Stromal cell of bone marrow (primary cell): ENCODE results near the gene TIPIN.
"Not testable (repeated sequence)": the region's sequence is repeated elsewhere in the genome, so short reads cannot be mapped to it uniquely, and the experiment has no call there.

ENCODE experiments used
- DNase-seq: peaks from one replicate; pipeline ENCODE4 v3.0.0-alpha.2; 2012; ENCODE audit warnings: low read depth

Gene TIPIN

DNA sequence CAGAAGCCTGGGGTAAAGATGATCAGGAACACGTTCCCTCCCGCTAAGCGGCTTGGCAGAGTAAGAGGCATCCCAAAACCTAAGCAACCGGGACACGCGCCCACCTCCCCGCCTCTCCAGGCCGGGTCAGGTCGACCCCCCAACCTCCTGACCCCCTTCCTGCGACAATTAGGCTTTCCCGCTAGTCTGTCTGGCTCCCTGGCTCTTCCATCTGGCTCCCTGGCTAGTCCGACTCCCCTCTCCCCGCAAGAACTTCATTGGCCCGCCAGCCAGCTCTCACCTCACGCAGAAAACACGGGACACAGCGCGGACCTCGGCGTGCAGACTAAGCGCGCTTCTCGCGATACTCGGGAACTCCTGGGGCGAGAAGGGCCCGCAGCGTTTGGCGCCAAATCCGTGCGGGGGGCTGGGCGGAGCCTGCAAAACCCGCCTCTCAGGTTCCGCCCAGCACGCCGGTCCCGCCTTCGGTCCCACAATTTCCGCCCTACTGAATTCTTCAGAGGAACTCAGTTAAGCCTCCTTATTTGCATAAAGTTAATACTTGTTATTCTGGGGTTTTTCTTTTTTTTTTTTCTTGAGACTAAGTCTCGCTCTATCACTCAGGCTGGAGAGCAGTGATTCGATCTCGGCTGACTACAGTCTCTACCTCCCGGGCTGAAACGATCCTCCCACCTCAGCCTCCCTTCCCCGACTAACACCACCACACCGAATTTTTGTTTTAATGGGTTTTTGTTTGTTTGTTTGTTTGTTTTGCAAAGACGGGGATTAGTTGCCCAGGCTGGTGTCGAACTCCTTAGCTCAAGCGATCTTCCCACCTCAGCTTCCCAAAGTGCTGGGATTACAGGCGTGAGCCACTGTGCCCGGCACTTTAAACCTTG lies at the start of gene TIPIN:
Gene TIPIN, minus strand, starts transcription at position 327 of the 878 bp plus-strand sequence. CDS start 3,738 bp downstream, outside the sequence.
- DNase-seq = peak; percentile 90

DNA sequence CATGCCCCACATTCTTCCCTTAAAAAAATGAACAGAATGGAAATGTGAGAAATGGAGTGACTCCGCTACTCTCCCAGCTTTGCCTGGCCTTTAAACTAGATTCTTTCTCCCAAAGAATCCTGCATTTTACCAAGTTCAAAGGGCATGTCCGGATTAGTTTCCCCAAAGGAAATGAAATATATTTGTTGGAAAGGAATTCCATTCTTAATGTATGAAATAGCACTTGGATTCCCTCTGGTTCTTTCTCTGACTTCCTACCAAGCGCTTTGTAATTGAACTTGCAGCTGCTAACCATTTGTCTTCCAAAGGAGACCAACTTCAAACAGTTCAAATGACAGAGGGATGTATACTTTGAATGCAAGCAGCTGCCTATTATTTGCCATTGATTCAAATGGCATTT lies 49.1 kb upstream of the TIPIN start:
- peak; percentile 33 for DNase-seq

GRCh38 chr15:66405007-66405406 lies 48.5 kb upstream of the TIPIN start:
- no peak for DNase-seq

DNA sequence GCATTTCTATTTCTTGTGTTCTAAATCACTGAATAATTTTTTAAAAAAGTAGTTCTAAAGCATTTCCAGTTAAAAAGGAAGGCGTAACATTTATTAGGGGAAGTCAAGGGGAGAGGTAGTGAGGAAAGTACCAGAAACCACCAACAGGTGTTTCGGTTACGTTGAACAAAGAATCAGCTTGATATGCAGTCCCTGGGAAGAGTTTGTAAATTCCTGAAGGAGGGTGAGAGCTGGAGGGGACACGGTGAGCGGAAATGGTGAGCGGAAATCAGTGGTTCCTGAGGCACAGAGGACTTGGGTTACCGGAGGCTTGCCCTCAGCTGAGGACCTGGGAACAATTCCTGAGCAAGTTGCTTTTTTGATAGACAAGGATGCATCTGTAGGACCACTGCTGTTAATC lies 48.0 kb upstream of the TIPIN start:
- no peak for DNase-seq

DNA sequence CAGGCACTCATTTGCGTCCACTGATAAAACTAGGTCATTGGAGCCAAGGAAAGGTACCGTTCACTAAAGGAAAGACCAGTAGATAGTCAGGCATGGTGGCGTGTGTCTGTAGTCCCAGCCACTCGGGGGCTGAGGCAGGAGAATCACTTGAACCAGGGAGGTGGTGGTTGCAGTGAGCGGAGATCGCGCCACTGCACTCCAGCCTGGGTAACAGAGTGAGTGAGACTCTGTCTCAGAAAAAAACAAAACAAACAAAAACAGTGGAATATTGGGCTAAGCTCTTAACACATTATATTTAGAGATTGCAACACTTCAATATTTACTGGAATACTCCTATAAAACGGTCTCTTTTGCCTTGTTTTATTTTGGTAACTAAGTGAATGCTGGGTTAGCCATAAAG lies 47.6 kb upstream of the TIPIN start:
- DNase-seq = no peak

DNA sequence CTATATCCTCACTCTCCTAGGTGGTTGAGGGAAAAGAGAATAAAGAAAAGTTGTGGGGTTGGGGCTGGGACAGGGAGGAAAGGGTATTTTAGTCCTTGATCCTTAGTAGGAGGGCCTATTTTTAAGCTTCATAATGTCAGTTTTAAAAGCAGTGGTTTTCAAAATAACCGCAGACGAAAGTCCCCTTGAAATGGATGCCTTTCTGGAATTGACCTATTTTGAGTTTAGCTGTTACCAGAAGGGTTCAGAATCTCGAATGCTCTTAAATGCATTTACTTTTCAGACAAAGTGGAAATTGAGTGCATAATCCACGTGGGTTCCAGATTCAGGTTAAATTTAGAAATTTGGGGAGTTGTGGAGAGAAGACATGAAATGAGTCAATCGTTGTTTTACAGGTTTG lies 46.8 kb upstream of the TIPIN start:
- DNase-seq = no peak

DNA sequence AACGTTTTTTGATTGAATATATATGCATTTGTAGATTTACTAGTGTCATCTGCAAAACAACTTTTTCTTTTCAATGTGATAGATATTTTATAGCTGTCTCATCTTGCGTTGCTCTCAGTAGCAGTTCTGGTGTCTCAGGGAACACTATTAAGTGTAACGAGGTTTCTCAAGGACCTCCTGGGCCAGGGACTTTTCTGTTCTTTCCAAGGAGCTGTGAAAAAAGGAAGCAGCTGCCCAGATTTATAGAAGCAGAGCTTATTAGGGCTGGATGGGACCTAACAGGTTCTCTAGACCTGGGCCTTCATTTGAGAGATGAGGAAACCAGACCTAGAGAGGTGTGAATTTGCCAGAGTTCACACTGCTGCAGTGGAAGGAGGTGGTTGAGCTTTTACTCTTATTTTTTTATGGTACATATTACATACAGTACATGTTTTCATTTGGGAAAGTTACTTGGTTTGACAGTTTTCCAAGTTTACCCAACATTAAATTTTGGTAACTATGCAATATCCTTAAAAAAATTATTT lies 46.3 kb upstream of the TIPIN start:
- no peak for DNase-seq

DNA sequence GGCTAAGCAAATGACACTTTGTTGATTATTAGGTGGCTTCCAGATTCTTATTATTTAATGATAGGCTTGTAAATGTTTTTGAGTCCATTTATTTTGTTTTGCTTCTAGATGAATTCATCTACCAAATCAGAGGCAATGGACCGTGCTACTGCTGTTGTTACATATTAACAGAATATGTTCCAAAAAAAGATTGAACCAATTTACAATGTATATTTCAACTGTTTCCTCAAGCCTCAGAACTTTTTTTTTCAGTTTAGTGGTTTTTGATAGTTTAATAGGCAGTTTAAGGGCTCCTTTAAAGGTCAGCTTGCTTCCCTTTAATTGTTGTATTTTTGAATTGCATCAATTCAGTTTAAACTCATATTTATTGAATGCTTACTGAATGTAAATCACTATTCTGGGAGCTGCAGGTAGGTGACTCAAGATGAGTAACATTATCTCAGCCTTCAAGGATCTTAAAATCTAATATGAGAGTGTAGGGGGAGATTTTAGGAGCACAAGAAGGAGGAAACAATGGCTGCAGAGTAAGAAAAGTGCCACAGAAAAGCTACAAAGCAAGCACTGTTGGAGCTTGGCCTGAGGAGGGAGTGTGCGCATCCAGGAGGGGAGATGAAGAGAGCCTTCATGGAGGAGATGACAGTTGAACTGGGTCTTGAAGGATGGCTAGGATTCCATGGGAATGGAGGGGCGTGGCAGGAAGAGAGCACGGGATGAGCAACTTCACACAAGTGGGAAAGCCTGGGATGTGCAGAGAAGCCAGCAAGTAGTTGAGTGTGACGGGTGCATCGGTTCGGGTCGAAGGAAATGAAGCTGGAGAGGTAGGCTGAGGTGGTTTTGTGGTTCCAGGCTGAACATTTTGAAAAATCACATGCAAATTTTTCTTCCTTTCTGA lies 44.9 kb upstream of the TIPIN start:
- DNase-seq = no peak

- no peak for DNase-seq
These were observed 43.9 kb upstream of the TIPIN start for GRCh38 chr15:66400351-66400774.

GRCh38 chr15:66399276-66399675 lies 42.8 kb upstream of the TIPIN start:
- no peak for DNase-seq

DNA sequence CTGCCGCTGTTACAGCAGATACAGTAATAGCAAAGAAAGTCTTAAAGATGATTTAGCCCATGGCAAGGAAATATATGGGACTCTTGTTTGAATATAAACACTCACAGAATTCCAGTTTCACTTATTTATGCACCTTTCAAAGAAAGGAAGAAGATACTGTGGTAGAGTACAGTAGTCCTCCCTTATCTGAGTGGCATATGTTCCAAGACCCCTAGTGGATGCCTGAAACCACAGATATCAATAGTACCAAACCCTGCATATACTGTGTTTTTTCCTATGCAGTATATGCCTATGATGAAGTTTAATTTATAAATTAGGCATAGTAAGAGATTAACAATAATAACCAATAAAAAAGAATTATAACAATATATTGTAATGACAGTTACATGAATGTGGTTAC lies 38.4 kb upstream of the TIPIN start:
- no peak for DNase-seq

DNA sequence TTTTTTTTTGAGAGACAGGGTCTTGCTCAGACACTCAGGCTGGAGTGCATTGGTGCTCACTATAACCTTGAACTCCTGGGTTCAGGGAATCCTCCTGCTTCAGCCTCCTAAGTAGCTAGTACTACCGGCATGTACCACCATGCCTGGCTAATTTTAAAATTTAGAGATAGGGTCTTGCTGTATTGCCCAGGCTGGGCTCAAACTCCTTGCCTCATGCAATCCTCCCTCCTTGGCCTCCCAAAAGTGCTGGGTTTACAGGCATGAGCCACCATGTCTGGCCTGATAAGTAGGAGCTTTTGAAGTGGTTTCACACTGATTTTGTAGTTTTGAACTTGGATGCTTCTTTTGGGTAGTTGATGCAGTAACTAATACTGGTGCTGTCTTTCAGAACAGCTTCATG lies 38.0 kb upstream of the TIPIN start:
- DNase-seq = no peak

DNA sequence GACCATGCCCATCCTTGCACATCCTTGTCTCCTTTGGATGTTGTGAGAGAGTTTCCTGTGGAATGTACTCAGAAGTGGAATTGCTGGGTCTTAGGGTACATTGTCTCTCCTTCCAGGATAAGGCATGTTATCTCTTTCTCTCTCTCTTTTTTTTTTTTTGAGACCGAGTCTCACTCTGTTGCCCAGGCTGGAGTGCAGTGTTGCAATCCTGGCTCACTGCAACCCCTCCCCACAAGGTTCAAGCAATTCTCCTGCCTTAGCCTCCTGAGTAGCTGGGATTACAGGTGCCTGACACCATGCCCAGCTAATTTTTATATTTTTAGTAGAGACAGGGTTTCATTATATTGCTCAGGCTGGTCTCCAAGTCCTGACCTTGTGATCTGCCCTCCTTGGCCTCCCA lies 36.6 kb upstream of the TIPIN start:
- not testable (repeated sequence) for DNase-seq

DNA sequence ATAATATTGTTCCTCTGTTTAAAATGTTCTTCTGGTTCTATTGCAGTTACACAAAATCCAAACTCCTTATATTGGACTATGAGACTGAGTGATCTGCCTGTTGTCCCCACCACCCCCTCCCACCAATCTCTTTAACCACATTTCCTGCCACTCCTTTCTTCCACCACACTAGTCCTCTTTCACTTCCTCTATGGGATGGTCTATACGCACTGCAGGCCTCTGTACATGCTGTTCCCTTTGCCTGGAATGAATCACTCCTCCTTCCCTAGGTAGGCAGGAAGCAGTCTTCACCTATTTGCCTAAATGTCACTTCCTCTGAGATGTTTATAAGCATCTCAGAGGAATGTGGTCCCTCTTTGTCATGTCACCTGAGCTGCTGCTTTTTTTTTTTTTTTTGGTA lies 34.2 kb upstream of the TIPIN start:
- no peak for DNase-seq

- DNase-seq = no peak
These were observed 33.4 kb upstream of the TIPIN start for GRCh38 chr15:66389859-66390381.

DNA sequence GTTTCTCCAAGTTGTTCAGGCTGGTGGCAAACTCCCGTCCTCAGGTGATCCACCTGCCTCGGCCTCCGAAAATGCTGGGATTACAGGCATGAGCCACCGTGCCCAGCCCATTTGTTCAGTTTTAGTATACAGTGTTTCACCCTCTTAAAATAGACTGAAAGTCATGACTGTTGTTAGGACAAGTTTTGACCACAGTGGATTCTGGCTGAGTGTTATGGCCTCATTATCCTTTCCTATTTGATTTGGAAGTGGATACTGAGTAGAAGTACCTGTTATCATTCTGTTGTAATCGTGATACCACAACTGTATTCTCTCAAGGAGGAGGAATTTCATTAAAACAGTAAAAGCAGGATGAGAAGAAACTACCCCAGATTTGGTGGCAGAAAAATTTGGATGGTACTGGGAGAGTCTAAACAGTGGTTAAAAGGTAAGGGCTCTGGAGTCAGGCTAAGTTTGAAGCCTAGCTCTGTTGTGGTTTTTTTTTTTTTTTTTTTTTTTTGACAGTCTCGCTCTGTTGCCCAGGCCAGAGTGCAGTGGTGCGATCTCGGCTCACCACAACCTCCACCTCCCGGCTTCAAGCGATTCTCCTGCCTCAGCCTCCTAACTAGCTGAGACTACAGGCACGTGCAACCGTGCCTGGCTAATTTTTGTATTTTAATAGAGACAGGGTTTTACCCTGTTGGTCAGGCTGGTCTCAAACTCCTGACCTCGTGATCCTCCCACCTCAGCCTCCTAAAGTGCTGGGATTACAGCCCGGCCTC lies 32.8 kb upstream of the TIPIN start:
- DNase-seq = no peak

DNA sequence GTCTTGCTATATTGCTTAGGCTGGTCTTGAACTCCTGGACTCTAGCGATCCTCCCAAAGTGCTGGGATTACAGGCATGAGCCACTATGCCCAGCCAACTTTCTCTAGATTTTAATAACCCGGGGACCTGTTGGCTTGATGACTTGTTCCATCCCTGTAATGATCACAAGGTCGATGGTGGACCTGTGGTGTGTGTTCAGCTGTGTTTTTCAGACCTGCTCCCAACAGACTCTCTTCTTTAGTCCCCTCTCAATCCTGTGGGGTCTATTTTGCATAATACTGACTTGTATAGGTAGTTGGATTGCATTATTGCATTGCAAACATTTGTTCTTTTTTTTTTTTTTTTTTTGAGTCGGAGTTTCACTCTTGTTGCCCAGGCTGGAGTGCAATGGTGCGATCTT lies 32.1 kb upstream of the TIPIN start:
- DNase-seq = no peak

DNA sequence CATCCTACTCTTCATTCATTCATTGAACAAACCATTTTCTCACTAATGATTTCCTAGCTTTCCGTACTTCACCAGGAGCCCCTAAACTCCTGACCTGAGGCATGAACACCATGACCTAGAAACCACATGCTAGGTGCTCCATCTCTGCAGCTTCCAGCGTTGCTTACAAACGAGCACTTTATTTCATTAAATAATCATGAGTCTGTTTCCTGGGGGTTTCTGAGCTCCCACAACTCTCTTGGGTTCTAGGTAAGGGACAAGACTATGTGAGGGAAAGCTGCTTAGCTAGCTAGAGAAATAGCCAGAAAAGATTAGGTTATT lies 31.5 kb upstream of the TIPIN start:
- no peak for DNase-seq

- peak; percentile 49 for DNase-seq
These were observed 30.9 kb upstream of the TIPIN start for GRCh38 chr15:66387163-66388042.

DNA sequence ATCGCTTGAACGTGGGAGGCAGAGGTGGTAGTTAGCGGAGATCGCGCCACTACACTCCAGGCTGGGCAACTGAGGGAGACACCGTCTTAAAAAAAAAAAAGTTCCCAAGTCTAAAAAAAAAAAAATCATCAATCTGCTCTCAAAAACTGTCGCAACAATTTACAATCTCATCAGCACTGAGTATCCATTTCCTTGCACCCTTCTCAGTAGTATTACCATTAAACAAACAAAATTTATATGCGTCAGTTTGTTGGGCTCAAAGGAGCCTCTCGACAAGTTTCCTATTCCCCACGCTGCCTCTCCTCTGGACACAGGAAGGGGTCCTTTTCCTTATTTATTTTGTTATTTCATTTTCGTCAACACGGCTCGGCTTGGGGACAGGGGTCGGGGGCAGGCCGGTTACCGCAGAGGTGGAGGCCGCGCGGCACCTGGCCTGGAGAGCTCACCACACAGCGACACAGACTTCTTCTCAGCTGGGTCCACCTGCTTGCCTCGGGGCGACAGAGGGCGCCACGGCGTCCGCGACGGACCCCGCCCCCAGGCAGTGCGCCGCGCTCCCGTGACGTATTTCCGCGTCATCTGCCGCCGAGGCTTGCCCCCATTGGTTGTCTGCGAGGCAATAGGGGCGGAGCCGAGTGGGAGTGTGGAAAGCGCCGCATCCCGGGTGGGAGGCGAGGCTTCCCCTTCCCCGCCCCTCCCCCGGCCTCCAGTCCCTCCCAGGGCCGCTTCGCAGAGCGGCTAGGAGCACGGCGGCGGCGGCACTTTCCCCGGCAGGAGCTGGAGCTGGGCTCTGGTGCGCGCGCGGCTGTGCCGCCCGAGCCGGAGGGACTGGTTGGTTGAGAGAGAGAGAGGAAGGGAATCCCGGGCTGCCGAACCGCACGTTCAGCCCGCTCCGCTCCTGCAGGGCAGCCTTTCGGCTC lies 30.0 kb upstream of the TIPIN start, which contains the start of gene MAP2K1:
Gene MAP2K1, plus strand, starts transcription at position 709 of the 920 bp plus-strand sequence. CDS start 436 bp downstream, outside the sequence.
- peak; percentile 95 for DNase-seq
